T-helper 2 cell (primary cell): ENCODE measurements around the gene C2orf76.
"Not testable (repeated sequence)": the region's sequence is repeated elsewhere in the genome, so short reads cannot be mapped to it uniquely, and the experiment has no call there.

ENCODE experiments used
- DNase-seq, 5 experiments: peaks; one replicate each; pipeline versions ENCODE4 v3.0.0 to v3.0.0-alpha.2; 2012 to 2022
- total RNA-seq, 2 donors: gene quantifications; one replicate each; lab custom pipeline; 2026; lab: John Stamatoyannopoulos, UW

C2orf76 gene
- 1.9 to 3.5 reads per million in 2 donors for total RNA-seq

DNA sequence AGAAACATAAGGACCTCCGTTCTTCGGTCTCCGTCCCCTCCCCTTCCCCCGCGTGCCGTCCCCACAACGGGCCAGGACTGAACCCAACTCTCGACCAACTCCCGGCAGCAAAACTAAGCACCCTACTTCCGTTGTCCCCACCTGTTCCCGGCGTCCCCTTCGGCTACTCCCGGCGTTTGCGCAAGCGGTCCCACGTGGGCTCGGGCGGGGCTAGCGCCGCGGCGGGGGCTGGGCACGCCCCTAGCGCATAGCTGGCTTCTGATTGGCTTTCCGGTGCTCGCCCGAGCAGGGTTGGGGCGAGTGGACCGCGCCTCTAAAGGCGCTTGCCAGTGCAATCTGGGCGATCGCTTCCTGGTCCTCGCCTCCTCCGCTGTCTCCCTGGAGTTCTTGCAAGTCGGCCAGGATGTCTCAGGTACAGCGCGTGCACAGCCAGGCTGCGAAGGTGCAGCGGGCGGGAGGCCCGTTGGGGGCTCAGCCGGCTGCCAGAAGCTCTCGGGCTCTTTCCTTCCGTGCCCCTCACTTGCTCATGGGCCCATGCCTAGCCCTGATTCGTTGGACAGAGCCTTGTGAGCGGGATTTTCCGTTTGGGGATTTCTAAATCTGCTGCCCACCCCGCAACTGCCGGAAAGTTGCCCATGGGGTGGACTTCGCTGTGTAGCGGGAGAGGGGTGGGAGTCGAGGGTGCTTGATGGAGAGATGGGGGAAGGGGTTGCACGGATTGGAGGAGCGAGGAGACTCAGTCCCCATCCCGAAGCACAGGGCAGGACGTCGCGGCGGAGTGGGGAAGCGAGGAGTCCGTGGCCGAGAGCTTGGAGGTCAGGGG lies at the start of gene C2orf76, which contains the start of gene DBI:
Gene C2orf76, minus strand, starts transcription at position 186 of the 823 bp plus-strand sequence. CDS start 26,875 bp downstream, outside the sequence.
Gene DBI, plus strand, starts transcription at position 329 of the 823 bp plus-strand sequence. Its CDS starts 75 bp downstream, at position 404.
- peak; percentile 74 to 97 (median 87) for DNase-seq

DNA sequence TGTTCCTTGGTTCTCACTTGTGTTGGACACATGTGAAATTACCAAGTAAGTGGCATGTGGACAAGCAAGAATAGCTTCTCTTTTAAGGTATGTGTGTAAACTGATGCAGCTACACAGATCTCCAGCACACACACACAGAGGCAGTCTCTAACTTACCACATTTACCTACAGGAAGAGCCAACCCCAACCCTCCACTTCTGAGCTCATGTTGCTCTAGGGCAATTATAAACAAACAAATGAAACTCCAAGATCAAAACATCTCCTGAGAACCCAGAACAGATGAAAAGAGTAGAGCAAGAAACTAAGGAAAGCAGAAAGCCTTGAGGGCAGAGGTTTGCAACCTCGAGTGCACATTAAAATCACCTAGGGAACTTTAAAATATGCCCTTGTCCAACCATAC lies 49.0 kb upstream of the C2orf76 start:
- peak in 1 of 5 experiments; percentile 61 for DNase-seq

DNA sequence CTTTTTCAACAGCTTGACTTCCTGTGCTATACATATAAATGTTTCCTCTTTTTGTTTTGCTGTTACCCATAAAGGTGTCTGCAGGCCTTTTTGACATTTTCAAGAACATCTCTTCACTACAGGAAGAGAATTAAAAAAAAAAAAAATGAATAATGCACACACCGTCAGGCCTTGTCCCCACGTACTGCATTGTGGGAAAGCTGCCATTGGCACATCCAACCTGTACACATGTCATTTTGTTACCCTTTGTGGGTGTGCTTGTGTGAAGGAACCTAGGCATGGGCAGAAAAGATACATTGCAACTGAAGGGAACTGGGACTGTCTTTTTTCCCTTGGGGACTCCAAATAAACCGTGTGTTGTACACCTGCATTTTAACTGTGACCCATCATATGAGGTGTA lies 48.3 kb upstream of the C2orf76 start:
- peak in 1 of 5 experiments; percentile 10 for DNase-seq

DNA sequence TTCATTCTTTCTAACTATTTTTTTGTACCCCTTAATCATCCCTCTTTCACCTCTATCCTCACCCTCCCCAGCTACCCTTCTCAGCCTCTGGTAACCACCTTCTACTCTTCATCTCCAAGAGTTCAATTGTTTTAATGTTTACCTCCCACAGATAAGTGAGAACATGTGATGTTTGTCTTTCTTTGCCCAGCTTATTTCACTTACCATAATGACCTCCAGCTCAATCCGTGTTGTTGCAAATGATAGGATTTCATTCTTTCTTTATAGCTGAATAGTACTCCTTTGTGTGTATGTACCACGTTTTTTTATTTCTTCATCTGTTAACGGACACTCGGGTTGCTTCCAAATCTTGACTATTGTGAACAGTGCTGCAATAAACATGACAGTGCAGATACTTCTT lies 42.9 kb upstream of the C2orf76 start:
- no peak for DNase-seq

DNA sequence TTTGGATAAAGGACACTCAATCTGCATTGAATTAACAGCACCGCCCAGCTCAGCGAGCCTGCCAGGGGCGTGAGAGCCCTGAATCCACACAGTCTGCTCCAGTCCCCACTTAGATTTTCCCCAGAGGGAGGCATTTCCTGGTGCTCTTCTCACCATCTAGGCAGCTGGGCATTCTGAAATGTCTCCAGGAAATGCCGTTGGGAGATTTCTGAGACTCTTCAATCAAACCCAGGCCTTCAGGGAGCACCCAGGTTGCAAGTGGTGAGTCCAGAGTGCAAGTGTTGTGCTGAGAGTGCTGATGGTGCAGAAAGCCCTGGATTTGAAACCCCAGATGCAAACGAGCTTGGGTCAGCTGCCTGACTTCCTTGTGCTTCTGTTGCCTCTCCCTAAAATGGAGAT lies 41.6 kb upstream of the C2orf76 start:
- no peak for DNase-seq

DNA sequence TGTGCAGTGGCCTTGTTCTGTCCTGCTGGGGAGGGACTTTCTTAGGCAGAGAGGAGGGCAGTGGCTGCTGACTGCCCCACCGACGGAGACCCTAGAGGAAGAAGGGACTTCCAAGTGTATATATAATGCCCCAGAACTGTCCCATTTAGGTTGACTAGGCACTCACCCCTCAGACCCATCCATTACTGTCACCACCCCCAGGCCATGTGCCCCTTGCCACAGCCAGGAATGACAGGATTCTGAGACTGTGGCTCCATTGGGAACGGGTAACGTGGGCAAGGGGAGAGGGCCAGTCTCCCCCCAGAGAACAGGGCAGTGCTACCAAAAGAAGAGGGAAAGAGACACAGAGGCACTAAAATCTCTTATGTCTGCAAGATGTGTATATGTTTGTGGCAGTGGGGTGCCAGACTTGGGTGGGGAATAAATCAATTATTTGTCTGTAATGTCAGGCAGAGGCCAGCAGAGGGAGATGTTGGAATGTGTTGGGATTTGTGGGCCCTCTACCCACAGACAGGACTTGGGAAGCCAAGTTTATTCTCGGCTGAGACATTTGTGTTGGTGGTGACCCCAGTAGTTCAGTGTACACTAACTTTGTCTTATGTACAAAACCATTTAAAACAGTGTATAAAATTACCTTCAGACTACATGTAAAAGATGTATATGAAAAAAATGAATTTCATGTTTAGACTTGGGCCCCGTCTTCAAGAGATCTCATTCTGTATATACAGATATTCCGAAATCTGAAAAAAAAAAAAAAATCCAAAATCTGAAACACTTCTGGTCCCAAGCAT lies 41.0 kb upstream of the C2orf76 start:
- peak in 2 of 5 experiments; percentile 2 to 41 for DNase-seq

DNA sequence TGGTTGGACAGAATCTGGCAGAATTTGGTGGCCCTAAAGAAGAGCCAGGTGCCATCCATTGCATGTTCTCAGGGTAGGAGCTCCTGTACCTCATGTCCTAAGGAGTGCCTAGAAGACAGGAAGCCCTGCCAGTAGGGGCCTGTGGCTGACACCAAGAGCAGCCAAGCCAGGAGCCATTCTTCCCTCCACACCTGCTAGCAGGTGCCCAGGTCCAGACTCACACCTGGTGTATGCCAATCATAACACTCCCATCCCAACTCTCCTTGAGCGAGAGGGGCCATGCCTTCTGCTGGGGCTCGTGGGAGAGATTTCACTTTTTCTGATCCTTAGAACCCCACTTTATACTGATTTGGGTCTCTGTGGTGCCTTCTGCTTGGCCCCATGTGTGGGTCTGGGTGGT lies 38.5 kb upstream of the C2orf76 start:
- DNase-seq = no peak

DNA sequence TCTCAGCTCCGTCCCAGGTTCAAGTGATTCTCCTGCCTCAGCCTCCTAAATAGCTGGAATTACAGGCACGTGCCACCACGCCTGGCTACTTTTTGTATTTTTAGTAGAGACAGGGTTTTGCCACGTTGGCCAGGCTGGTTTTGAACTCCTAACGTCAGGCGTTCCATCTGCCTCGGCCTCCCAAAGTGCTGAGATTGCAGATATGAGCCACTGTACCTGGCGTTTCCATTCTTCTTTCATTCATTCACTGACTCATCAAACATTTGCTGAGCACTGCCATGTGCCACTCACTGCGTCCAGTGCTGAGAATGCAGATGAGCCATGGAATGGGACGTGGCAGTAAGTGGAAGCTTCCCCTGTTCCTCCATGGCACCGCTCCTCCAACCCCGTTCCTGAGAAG lies 37.0 kb upstream of the C2orf76 start:
- DNase-seq = not testable (repeated sequence)

DNA sequence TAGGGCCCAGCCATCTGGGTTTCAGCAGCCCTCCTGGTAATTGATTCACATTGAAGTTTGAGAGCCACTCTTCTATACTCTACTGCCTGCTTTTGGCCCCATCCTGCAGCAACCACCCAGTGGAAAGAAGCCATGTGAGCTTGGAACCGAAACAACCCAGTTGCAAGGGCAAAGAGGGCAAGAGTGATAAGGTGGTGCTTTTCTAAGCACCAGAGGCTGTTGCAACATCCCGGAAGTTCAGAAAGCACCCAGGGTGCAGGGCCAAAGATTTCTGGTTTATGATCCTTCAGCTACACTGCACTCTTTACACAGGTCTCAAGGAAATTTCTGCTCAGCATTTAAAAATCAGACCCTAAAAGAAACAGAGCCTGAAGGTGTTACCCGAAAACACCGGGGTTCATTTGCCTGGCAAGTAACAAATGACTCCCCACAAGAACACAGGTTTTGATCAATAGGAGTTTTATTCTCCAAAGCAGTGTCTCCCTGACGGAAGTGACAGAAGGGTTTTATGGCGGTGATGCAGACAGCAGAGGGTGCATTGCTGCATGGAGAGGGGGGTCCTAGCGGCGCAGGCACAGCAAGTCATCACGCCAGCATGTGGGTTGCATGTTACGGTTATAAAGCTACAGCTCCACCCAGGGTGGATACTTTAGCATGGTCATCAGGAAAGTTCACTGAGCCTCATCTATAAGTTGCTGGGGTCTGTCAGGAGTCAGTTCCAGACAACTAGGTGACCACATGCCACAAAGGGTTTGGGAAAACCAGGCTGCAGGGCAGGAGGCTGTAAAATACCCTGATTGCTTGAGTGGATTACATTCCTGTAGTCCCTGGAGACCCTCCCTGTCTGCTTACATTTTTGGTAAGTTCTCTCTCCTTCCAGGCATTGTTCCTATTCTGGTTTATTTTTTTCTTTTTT lies 36.3 kb upstream of the C2orf76 start:
- DNase-seq = peak in 1 of 5 experiments; percentile 28

DNA sequence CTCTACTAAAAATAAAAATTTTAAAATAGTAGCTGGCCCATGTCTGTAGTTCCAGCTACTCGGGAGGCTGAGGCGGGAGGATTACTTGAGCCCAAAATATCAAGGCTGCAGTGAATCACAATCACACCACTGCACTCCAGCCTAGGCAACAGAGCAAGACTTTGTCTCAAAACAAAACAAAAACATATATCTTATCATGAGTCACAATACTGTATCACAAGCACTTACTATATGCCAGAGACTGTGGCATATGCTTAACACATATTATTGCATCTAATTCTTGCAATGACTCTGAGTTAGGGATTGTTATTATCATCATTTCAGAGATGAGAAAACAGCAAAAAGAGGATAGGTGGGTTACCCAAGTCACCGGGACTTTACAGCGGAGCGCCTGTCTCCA lies 35.5 kb upstream of the C2orf76 start:
- DNase-seq = no peak

DNA sequence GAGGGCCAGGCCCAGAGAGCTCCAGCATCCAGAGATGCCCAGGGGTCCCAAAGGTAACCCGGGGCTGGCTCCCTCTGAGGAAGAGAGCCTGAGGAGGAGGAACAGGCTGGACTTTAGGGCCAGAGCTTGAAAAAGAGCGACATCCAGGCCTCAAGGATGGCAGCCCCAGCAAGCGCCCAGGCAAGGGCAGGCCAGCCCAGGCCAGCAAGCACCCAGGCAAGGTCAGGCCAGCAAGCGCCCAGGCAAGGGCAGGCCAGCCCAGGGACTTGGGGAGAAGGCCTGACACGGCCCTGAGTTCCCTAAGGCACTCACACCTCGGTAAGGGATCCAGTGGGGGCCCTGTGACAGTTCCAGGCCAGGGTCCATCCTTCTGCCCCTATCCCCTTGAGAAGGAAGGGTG lies 30.6 kb upstream of the C2orf76 start:
- DNase-seq = no peak

DNA sequence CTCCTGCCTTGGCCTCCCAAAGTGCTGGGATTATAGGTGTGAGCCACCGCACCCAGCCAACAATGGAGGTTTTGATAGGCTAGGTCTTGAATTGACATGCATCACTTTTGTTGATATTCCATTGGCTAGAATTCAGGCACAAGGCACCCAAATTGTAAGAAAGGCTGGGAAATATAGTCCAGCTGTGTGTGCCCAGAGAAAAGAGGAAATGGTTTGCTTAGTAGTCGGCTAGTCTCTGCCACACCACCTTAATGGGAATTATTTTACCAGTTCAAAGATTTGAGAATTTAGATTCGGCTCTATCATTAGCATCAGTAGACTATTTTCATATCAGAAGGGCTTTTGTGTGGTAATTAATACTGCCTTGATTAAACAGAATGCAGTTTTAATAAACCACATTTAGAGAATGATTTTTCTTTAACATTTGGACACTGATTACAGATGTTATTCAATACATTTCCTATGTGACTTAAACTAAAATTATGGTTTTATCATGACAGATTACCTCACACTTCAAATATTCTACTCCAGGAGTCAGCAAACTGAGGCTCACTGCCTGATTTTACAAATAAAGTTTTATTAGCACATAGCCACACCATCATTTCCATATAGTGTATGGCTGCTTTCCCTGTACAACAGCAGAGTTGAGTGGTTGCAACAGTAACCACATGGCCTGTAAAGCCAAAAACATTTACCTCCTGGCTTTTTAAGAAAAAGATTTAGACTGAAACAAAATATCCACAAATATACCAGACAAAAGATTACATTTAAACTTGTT lies 27.5 kb upstream of the C2orf76 start:
- DNase-seq = no peak

DNA sequence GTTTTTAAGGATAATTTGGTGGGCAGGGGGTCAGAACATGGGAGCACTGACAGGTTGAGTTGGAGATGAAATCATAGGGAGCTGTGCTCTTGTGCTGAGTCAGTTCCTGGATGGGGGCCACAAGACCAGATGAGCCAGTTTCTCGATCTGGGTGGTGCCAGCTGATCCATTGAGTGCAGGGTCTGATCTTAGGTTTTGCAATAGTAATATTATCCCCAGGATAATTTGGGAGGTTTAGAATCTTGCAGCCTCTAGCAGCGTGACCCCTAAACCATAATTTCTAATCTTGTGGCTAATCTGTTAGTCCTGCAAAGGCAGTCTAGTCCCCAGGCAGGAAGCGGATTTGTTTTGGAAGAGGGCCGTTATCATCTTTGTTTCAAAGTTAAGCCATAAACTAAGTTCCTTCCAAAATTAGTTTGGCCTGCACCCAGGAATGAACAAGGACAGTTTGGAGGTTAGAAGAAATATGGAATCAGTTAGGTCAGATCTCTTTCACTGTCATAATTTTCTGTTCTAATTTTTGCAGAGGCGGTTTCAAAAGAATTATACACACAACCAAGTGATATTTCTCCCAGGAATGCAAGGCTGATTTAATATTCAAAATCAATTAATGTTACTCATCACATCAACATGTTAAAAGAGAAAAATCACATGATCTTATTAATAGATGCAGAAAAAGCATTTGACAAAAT lies 23.1 kb upstream of the C2orf76 start:
- no peak for DNase-seq

DNA sequence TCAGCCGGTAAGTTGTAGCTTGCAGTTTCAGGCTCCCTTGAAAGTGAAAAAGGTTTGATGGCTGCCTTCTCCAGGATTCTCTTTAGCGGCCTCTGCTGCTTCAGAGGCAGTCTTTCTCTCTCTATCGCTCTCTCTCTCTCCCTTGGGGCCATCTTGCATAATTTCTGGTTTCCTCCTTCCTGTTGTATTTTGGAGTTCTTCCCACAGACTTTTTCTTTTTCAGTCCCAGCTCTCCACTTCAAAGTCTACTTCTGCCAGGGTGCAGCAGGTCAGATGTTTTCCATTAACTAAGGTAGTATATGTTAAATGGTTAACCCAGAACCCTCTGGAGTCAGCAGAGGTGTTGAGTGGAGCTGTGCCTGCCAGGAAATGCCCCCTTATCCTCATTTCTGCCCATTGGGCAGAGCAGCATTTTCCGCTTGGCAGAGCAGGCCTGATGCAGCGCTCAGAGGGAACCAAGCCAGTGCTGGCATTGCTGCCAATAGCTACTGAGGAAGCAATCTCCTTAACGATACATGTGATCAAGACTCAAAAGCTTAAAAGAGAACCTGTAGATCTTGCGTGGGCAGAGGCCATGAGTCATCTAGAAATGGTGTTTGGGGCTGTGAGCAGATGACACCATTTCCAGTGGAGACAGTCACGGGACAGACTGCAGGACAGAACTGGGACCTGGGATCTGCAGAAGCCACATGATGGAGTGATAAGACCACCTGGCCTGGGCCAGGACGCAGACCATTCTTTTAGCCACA lies 20.9 kb upstream of the C2orf76 start:
- no peak for DNase-seq

DNA sequence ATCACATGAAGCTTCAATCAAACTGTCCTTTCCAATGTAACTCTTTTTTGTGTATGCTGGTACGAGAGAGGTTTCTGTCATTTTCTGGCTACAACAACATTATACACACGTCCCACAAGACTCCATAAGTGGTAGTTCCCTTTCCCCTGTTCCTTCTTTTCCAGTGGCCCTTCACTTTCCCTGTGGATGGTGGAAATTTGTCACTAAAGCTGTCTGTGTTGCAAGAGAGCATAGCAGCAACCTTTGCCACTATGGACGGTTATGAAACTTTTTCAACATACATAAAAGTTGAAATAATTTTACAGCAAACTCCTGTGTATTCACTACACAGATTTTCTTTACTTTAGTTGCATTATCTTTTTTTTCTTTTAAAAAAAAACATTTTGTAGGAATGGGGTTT lies 18.8 kb upstream of the C2orf76 start:
- DNase-seq = no peak

DNA sequence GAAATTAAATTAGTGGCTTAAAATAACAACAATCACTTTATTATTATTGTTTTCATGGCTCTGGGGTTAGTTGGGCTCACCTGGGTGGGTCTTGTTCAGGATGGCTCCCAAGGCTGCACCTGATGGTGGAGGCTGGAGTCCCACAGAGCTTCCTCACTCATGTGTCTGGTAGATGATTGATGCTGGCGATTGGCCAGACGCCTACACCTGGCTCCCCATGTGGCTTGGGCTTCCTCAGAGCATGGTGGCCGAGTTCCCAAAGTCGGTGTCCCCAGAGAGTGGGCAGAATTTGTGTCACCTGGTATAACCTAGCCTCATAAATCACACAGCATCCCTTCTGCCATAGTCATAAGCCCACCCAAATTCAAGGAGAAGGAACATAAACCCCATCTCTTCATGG lies 18.3 kb upstream of the C2orf76 start:
- DNase-seq = no peak

DNA sequence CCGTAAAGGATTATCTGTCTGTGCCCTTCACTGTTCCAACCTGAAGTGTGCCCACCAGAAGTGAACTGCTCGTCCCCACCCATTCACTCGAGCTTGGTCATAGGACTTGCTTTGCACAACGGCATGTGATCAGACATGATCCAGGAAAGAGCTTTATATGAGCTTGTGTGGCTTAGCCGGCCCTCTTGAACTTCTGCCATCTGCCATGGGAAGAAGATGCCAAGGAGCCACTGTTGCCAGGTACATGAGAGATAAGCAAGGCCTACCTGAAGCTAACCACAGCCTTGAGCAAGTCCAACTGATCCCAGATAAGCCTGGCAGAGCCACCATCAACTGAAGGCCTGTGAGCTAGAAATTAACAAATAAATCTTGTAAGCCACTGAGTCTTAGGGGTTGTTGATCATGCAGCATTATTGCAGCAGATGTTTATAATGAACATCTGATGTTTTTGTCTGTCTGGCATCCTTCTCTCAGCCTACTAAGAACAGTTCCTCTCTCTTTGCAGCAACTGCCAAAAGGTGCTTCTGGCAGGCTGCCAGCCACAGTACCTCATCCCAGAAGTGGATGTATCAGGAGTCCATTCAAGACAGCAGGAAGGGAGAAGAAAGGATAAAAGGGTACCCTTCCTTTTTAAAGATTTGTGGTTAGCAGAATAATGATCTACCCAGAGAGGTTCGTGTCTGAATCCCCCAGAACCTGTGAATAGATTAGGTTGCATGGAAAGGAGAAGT lies 16.9 kb upstream of the C2orf76 start:
- DNase-seq = no peak

DNA sequence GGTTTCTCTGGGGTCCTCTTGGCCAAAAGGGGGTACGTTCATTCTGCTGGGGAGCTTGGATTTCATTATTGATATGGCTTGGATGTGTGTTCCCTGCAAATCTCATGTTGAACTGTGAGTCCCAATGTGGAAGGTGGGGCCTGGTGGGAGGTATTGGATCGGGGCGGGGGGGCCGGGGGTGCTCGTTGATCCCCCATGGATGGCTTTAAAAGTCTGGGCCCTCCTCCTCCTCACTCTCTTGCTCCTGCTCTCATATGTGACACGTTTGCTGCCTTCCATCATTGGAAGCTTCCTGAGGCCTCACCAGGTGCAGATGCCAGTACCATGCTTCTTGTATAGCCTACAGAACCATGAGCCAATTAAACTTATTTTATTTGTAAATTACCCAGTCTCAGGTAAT lies 11.9 kb upstream of the C2orf76 start:
- DNase-seq = no peak

DNA sequence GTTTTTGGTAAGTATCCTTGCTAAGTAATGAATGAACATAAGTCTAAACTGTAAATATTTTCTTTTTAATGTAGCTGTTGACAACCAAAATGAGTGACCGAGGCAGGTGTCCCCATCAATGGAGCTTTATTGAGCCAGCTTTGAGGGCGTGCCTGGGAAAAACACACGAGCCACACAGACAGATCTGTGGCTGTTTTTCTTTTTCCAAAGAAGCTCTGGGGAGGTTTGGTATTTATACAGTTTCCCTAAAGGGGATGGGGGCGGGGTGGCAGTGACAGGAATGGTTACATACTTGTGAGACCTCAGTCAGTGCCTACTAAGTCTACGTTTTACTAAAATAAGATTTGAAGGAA lies 11.3 kb upstream of the C2orf76 start:
- no peak for DNase-seq
